H1 (cell line): ENCODE measurements around the gene CMTR1. TPM values are rescaled to one million over a fixed set of nuclear protein-coding genes. Genes with fewer than 3 reads are reported as not detected.

Experiments used
- RBBP5 ChIP-seq: IDR thresholded peaks from 2 replicates; pipeline ENCODE4 v1.7.1; 2012; ENCODE audit warnings: low read depth, mild to moderate bottlenecking, inconsistent platforms, low read length, moderate library complexity, borderline replicate concordance
- SIRT6 ChIP-seq: IDR thresholded peaks from one replicate; pipeline ENCODE4 v1.7.1; 2012; ENCODE audit warnings: low read length, inconsistent platforms
- polyA plus RNA-seq, 7 experiments: library from polyadenylated mRNA; depleted of rRNA in 3 of 7; stranded (reverse) in 5 of 7; unstranded in 2 of 7; fragments of >200 nt in 5 of 7; fragments of 200-250 nt in 2 of 7; gene quantifications; 1 replicate in 5 of 7; 2 replicates in 1 of 7; 4 replicates in 1 of 7; pipeline versions ENCODE4 v1.2.1 to v1.2.3, GENCODE V29; 2011 to 2013; ENCODE audit warnings: missing spikeins in 2 of 7, mixed read lengths in 2 of 7
- total RNA-seq: library from RNA; stranded (reverse); fragmentation: NEBNext Ultra II Directional; extraction: Animal tissue kit (Norgen Biotek cat#: 25700); gene quantifications from 2 replicates; pipeline ENCODE4 v1.2.1, GENCODE V29; 2021

The CMTR1 gene
- total and polyA plus RNA-seq, 2 of the 8 experiments (the other 6 are each of a cell fraction or from before 2014, with no cell fraction given): 15.2 to 33.1 TPM

GRCh38 chr6:37516920-37517405 lies 83.9 kb downstream of the CMTR1 start (continued):
- no peak for TF ChIP-seq RBBP5
- TF ChIP-seq SIRT6: no peak
